HepG2 (cell line): ENCODE data around the gene SEMA6B. TPM values are rescaled to one million over a fixed set of nuclear protein-coding genes. Genes with fewer than 3 reads are reported as not detected.

Experiments used
- ATAC-seq: fragments of 200-7000 bp; cut with Tn5 transposase; 3 replicates; pipeline ENCODE4 v1.9.1; 2020; ENCODE audit warnings: mild to moderate bottlenecking, moderate library complexity
- BruUV-seq: library from RNA; stranded (reverse); fragments of 400-500 nt; replicated peaks from 2 replicates; lab custom pipeline; 2021; lab: Mats Ljungman, UMichigan
- CTCF ChIA-PET: fragments of 300-600 bp; formaldehyde crosslinking; extraction: SDS; loops from one replicate; lab custom pipeline; 2021; ENCODE audit warnings: low total read pairs, inconsistent platforms, low intra/inter-chr PET ratio; lab: Yijun Ruan, JAX
- POLR2A ChIA-PET: fragments of 350-600 bp; sonication (Branson Sonifier 250); formaldehyde crosslinking; loops from one replicate; lab custom pipeline; 2020; ENCODE audit warnings: antibody characterized with exemption, inconsistent platforms; lab: Yijun Ruan, JAX
- DNase-seq: peaks from one replicate; pipeline ENCODE4 v3.0.0-alpha.2; 2015; ENCODE audit warnings: low spot score
- FAIRE-seq: peaks from 3 replicates; lab custom pipeline; 2011; peaks lifted over from hg19 to GRCh38; lab: Jason Lieb, UNC
- H2AFZ ChIP-seq: one replicate; pipeline ENCODE4 v1.6.1; 2011; ENCODE audit warnings: low read length, inconsistent platforms
- H3K27ac ChIP-seq: fragments of 300-600 bp; 3 replicates; pipeline ENCODE4 v1.8.0; 2011; ENCODE audit warnings: mixed run types, mild to moderate bottlenecking, mixed read lengths, low read length, inconsistent platforms; ENCODE audit not compliant: insufficient read depth; ENCODE audit errors: extremely low read length
- H3K27me3 ChIP-seq, 2 experiments: fragments of 200-600 bp in 1 of 2; 2 replicates in 1 of 2; 3 replicates in 1 of 2; pipeline versions ENCODE4 v1.6.0 to v1.8.0; 2011; ENCODE audit warnings: low read length in 2 of 2, mild to moderate bottlenecking in 2 of 2, moderate library complexity in 2 of 2, inconsistent platforms in 1 of 2; ENCODE audit not compliant: insufficient read depth in 2 of 2, control insufficient read depth in 1 of 2
- H3K36me3 ChIP-seq, 2 experiments: fragments of 200-600 bp in 1 of 2; replicated peaks in 1 of 2; 2 replicates in 1 of 2; 3 replicates in 1 of 2; pipeline versions ENCODE4 v1.5.1 to v1.8.0; 2011; ENCODE audit warnings: low read length in 2 of 2, inconsistent platforms in 1 of 2; ENCODE audit not compliant: insufficient read depth in 2 of 2, control insufficient read depth in 1 of 2
- H3K4me1 ChIP-seq: 2 replicates; pipeline ENCODE4 v1.5.1; 2012; ENCODE audit warnings: low read length, inconsistent platforms; ENCODE audit not compliant: insufficient read depth
- H3K4me2 ChIP-seq: 2 replicates; pipeline ENCODE4 v1.6.0; 2011; ENCODE audit warnings: low read depth, low read length, inconsistent platforms
- H3K4me3 ChIP-seq, 3 experiments: fragments of 200-600 bp in 1 of 3; sonication (generic), shearing (Covaris generic) in 1 of 3; replicated peaks in 1 of 3; 2 replicates each; pipeline ENCODE4 v1.5.1; 2011 to 2016; ENCODE audit warnings: low read length in 3 of 3, inconsistent platforms in 2 of 3, low read depth in 2 of 3, mild to moderate bottlenecking in 2 of 3, control low read depth in 1 of 3, mixed read lengths in 1 of 3; ENCODE audit not compliant: insufficient read depth in 1 of 3
- H3K79me2 ChIP-seq: one replicate; pipeline ENCODE4 v1.6.1; 2011; ENCODE audit warnings: low read length, inconsistent platforms; ENCODE audit not compliant: insufficient read depth
- H3K9ac ChIP-seq: 2 replicates; pipeline ENCODE4 v1.6.0; 2011; ENCODE audit warnings: mild to moderate bottlenecking, low read depth, low read length, inconsistent platforms; ENCODE audit not compliant: insufficient read depth
- H3K9me3 ChIP-seq: 2 replicates; pipeline ENCODE4 v1.5.1; 2012; ENCODE audit warnings: mild to moderate bottlenecking, low read length
- H4K20me1 ChIP-seq: 2 replicates; pipeline ENCODE4 v1.6.0; 2011; ENCODE audit warnings: inconsistent platforms, mild to moderate bottlenecking, low read length, moderate library complexity; ENCODE audit not compliant: insufficient read depth
- AGO2 ChIP-seq: fragments of 200-400 bp; formaldehyde crosslinking; optimal IDR thresholded peaks from 2 replicates; pipeline ENCODE3; 2017; ENCODE audit warnings: mild to moderate bottlenecking, low read depth, low read length, moderate library complexity
- CC2D1A ChIP-seq: sonication (generic); formaldehyde crosslinking; IDR thresholded peaks from 2 replicates; pipeline ENCODE4 v1.8.1; 2023; ENCODE audit warnings: mild to moderate bottlenecking, missing genetic modification reagents
- CREM ChIP-seq, 2 experiments: sonication (generic) in 1 of 2; formaldehyde crosslinking in 1 of 2; IDR thresholded peaks; 2 replicates each; pipeline versions ENCODE4 v1.4.0 to v1.6.1; 2016 to 2020; ENCODE audit warnings: antibody characterized with exemption in 1 of 2, mild to moderate bottlenecking in 1 of 2, missing genetic modification reagents in 1 of 2
- CTCF ChIP-seq: sonication (generic); formaldehyde crosslinking; IDR thresholded peaks from 2 replicates; pipeline ENCODE4 v1.5.0; 2020; ENCODE audit warnings: mild to moderate bottlenecking, missing genetic modification reagents, moderate library complexity
- DR1 ChIP-seq: sonication (generic); formaldehyde crosslinking; IDR thresholded peaks from 2 replicates; pipeline ENCODE4 v1.8.0; 2021; ENCODE audit warnings: mild to moderate bottlenecking, missing genetic modification reagents, inconsistent platforms
- EEA1 ChIP-seq: sonication (generic); formaldehyde crosslinking; IDR thresholded peaks from 2 replicates; pipeline ENCODE4 v1.5.1; 2020; ENCODE audit warnings: mild to moderate bottlenecking, missing genetic modification reagents, borderline replicate concordance
- GABPB1 ChIP-seq: IDR thresholded peaks from 2 replicates; pipeline ENCODE4 v1.6.1; 2016; ENCODE audit warnings: mild to moderate bottlenecking, missing genetic modification reagents, moderate library complexity, missing compliant biosample characterization
- GTF2F1 ChIP-seq: fragments of 150-350 bp; IDR thresholded peaks from 2 replicates; pipeline ENCODE4 v1.6.1; 2014; ENCODE audit warnings: low read length
- KAT2B ChIP-seq: fragments of 150-350 bp; IDR thresholded peaks from 2 replicates; pipeline ENCODE4 v1.6.1; 2014; ENCODE audit warnings: low read depth, low read length, borderline replicate concordance
- RBAK ChIP-seq: sonication (generic); formaldehyde crosslinking; IDR thresholded peaks from 2 replicates; pipeline ENCODE4 v1.5.1; 2020; ENCODE audit warnings: mild to moderate bottlenecking, missing genetic modification reagents
- ZBTB38 ChIP-seq: sonication (generic); formaldehyde crosslinking; IDR thresholded peaks from 2 replicates; pipeline ENCODE4 v1.5.1; 2020; ENCODE audit warnings: mild to moderate bottlenecking, missing genetic modification reagents
- ZBTB8A ChIP-seq: sonication (generic); formaldehyde crosslinking; IDR thresholded peaks from 2 replicates; pipeline ENCODE4 v1.4.0; 2020; ENCODE audit warnings: mild to moderate bottlenecking, low read depth, missing genetic modification reagents, borderline replicate concordance
- ZNF207 ChIP-seq: fragments of 450-650 bp; IDR thresholded peaks from 2 replicates; pipeline ENCODE4 v1.6.1; 2016; ENCODE audit warnings: antibody characterized with exemption, borderline replicate concordance
- ZNF768 ChIP-seq: sonication (generic); formaldehyde crosslinking; IDR thresholded peaks from 2 replicates; pipeline ENCODE4 v1.4.0; 2020; ENCODE audit warnings: missing genetic modification reagents
- ZUFSP ChIP-seq: sonication (generic); formaldehyde crosslinking; IDR thresholded peaks from 2 replicates; pipeline ENCODE4 v1.9.0; 2021; ENCODE audit warnings: missing genetic modification reagents, mild to moderate bottlenecking, borderline replicate concordance
- WGBS: methylation state at CpG from one replicate; pipeline ENCODE4 v1.1.6; 2017; ENCODE audit warnings: low lambda C conversion rate; 5-methylcytosine and 5-hydroxymethylcytosine counted together
- in situ Hi-C: cut with HindIII; loops from 2 replicates; pipeline ENCODE4 v1.10.0; 2017; ENCODE audit warnings: low pct_unique_long_range_greater_than_20kb; ENCODE audit not compliant: extremely low pct_ligation_motif_present
- intact Hi-C: fragments of 100-400 bp; cut with micrococcal nuclease; formaldehyde crosslinking; loops from one replicate; pipeline ENCODE4 v1.10.0; 2022; ENCODE audit not compliant: unreplicated experiment
- polyA plus RNA-seq, 8 experiments: library from polyadenylated mRNA; depleted of rRNA in 3 of 8; stranded (reverse) in 7 of 8; unstranded in 1 of 8; fragments of >200 nt; fragmentation: Illumina TruSeq in 4 of 8; extraction: Trizol in 4 of 8; gene quantifications; 2 replicates each; pipeline versions ENCODE4 v1.2.1 to v1.2.3, GENCODE V29; 2011 to 2016; ENCODE audit warnings: low read depth in 4 of 8, missing spikeins in 1 of 8, mixed read lengths in 1 of 8; ENCODE audit not compliant: insufficient read depth in 1 of 8
- total RNA-seq, 5 experiments: library from RNA; depleted of rRNA; stranded (reverse); fragments of >200 nt; fragmentation: Illumina TruSeq; extraction: Trizol; gene quantifications; 2 replicates each; pipeline ENCODE4 v1.2.3, GENCODE V29; 2016; ENCODE audit warnings: low read depth in 1 of 5

SEMA6B gene
- total and polyA plus RNA-seq, 2 of the 13 experiments (the other 11 are each of a cell fraction or from before 2014, with no cell fraction given) = 45.5 to 67.1 TPM

DNA sequence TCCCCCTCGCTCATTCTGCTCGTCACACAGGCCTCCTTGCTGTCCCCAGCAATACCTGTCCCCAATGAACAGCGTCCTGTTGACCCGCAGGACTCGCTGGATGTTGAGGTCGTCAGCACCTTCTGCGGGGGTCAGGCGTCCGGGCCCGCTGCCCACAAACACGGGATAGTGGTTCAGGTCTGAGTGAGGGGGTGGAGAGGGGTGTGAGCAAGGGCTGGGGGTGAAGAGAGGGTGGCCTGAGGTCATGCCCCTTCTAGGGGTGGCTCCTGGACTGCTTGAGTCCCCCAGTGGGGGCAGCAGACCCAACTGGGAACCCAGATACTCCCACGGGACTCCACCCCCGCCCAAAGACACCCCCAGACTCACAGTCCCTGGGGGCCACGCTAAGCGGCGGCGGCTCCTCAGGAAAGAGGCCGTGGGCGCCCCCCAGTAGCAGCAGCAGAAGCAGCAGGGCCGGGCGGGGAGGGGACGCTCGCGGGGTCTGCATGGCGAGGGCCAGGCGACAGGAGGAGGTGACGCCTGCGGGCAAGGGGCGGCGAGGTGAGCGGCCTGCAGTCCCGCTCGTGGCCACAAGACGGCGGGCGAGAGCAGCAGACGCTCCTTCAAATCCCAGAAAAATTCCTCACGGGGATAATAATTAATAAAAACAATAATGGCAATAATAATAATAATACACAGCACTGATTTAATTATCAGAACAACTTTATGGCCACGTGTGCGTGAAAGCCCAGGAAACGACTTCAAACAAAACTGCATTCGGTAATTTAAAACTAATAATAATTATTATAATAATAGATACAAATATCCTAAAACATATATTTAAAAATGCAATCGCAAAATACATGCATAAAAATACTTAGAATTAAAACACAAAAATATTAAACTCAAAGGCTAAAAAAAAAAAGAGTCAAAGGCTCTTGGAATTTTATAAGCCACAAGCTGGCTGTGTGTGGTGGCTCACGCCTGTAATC is 1.2 kb downstream of the SEMA6B start:
- POLR2A ChIA-PET = no interaction called here
- in situ Hi-C loops = no loop called here
- Histone ChIP-seq H3K27ac (no peak overlapping the region), H3K79me2 (peaks cover 9% of the 10 kb centered on the region), H3K27me3 (no peaks in the 10 kb centered on the region), H3K4me2 (no peak overlapping the region), H4K20me1 (peaks cover 9% of the 10 kb centered on the region; the same call in 1 of the 2 replicates), H3K9ac (no peak overlapping the region), H2AFZ (no peak overlapping the region), H3K36me3 (peaks cover 25 to 42% of the 10 kb centered on the region in 2 experiments), H3K4me3 (no peak overlapping the region), H3K9me3 (no peaks in the 10 kb centered on the region), H3K4me1 (no peaks in the 10 kb centered on the region)
- no TSS peak for BruUV-seq
- DNase-seq (no peak), FAIRE-seq (no peak), ATAC-seq (no peak)
- intact Hi-C loops = no loop called here
- CTCF ChIA-PET = interaction anchor here (0.8 to 1.1 kb wide), 2 partner anchors 78 to 245 kb away, joined by 3 to 6 read pairs; no protein-coding TSS in a partner anchor
- WGBS = 83% methylated on average over 44 of the region's 44 CpGs
- TF ChIP-seq DR1 (CRISPR knock-in tag) (no peak), CTCF (CRISPR knock-in tag) (peak; percentile 69), AGO2 (peak; percentile 58), RBAK (no peak), ZBTB38 (CRISPR knock-in tag) (peak; percentile 55), ZNF207 (no peak), KAT2B (no peak), ZBTB8A (CRISPR knock-in tag) (no peak), CC2D1A (CRISPR knock-in tag) (no peak), ZNF768 (CRISPR knock-in tag) (peak; percentile 10; the same call in 1 of the 2 replicates), GTF2F1 (no peak), GABPB1 (CRISPR knock-in tag) (peak; percentile 42; the same call in 1 of the 2 replicates), ZUFSP (no peak), EEA1 (no peak), CREM (IDR thresholded peaks at IDR 0.05) (no peak), CREM (CRISPR knock-in tag; IDR thresholded peaks at IDR 0.05) (no peak)
